Vagina (tissue), 2 donors: Measurements from ENCODE around the gene TEDC1.

Source experiments
- CTCF ChIP-seq, 3 experiments: fragments of 450-650 bp in 2 of 3; fragments of 200-600 bp in 1 of 3; sonication (generic) in 1 of 3; IDR thresholded peaks; one replicate each; pipeline ENCODE4 v1.5.1; 2017 to 2019; ENCODE audit warnings: antibody characterized with exemption in 3 of 3, mild to moderate bottlenecking in 2 of 3, moderate library complexity in 2 of 3
- POLR2A ChIP-seq, 2 donors: fragments of 450-650 bp; IDR thresholded peaks; one replicate each; pipeline ENCODE4 v1.6.1; 2017; ENCODE audit warnings: antibody characterized with exemption in 2 of 2, mild to moderate bottlenecking in 2 of 2, moderate library complexity in 2 of 2

GRCh38 chr14:105490572-105491365 lies at the start of gene TEDC1:
- TF ChIP-seq CTCF (IDR thresholded peaks at IDR 0.05), result peak; percentile 35 to 51 (median 37)
- peak in 1 of 2 donors; percentile 67 for TF ChIP-seq POLR2A (IDR thresholded peaks at IDR 0.05)
